Trophoblast cell (in vitro differentiated cells and primary cell): Measurements from ENCODE around the gene ZNF506.
"Not testable (repeated sequence)": the region's sequence is repeated elsewhere in the genome, so short reads cannot be mapped to it uniquely, and the experiment has no call there.

Experiments used
- DNase-seq, 2 donors: peaks; one replicate each; pipeline ENCODE4 v3.0.0-alpha.2; 2016
- H2AFZ ChIP-seq: 2 replicates; pipeline ENCODE4 v1.6.1; 2013; ENCODE audit warnings: low read length, moderate library complexity, mild to moderate bottlenecking; ENCODE audit not compliant: insufficient read depth, poor library complexity
- H2AK5ac ChIP-seq: 2 replicates; pipeline ENCODE4 v1.6.1; 2013; ENCODE audit warnings: mild to moderate bottlenecking, low read length
- H2BK120ac ChIP-seq: 2 replicates; pipeline ENCODE4 v1.6.1; 2013; ENCODE audit warnings: low read length, mild to moderate bottlenecking, moderate library complexity; ENCODE audit not compliant: insufficient read depth, poor library complexity
- H2BK12ac ChIP-seq: 2 replicates; pipeline ENCODE4 v1.6.1; 2013; ENCODE audit warnings: mild to moderate bottlenecking, low read length, moderate library complexity
- H2BK5ac ChIP-seq: 2 replicates; pipeline ENCODE4 v1.6.1; 2013; ENCODE audit warnings: low read length, low read depth, moderate library complexity, mild to moderate bottlenecking; ENCODE audit not compliant: poor library complexity
- H3K14ac ChIP-seq: 2 replicates; pipeline ENCODE4 v1.6.1; 2013; ENCODE audit warnings: mild to moderate bottlenecking, low read length
- H3K18ac ChIP-seq: 2 replicates; pipeline ENCODE4 v1.6.1; 2013; ENCODE audit warnings: mild to moderate bottlenecking, low read length
- H3K23ac ChIP-seq: 2 replicates; pipeline ENCODE4 v1.6.1; 2013; ENCODE audit warnings: low read length
- H3K27ac ChIP-seq: 2 replicates; pipeline ENCODE4 v1.5.1; 2013; ENCODE audit warnings: low read depth, mild to moderate bottlenecking, inconsistent platforms, low read length, moderate library complexity
- H3K27me3 ChIP-seq: 2 replicates; pipeline ENCODE4 v1.6.1; 2013; ENCODE audit warnings: inconsistent platforms, mild to moderate bottlenecking, low read length, moderate library complexity; ENCODE audit not compliant: insufficient read depth
- H3K36me3 ChIP-seq, 2 experiments: 1 replicate in 1 of 2; 2 replicates in 1 of 2; pipeline ENCODE4 v1.6.1; 2013; ENCODE audit warnings: low read length in 2 of 2, mild to moderate bottlenecking in 2 of 2, moderate library complexity in 1 of 2; ENCODE audit not compliant: insufficient read depth in 2 of 2, control insufficient read depth in 1 of 2
- H3K4ac ChIP-seq: 2 replicates; pipeline ENCODE4 v1.6.1; 2013; ENCODE audit warnings: low read depth, mild to moderate bottlenecking, low read length, moderate library complexity
- H3K4me1 ChIP-seq, 2 experiments: 1 replicate in 1 of 2; 2 replicates in 1 of 2; pipeline ENCODE4 v1.6.1; 2013; ENCODE audit warnings: low read length in 2 of 2, mild to moderate bottlenecking in 2 of 2, moderate library complexity in 1 of 2; ENCODE audit not compliant: insufficient read depth in 2 of 2, control insufficient read depth in 1 of 2
- H3K4me2 ChIP-seq: 2 replicates; pipeline ENCODE4 v1.6.1; 2013; ENCODE audit warnings: inconsistent platforms, mild to moderate bottlenecking, low read length, moderate library complexity
- H3K4me3 ChIP-seq: 2 replicates; pipeline ENCODE4 v1.5.1; 2013; ENCODE audit warnings: mild to moderate bottlenecking, low read depth, low read length, inconsistent platforms
- H3K79me1 ChIP-seq: one replicate; pipeline ENCODE4 v1.6.1; 2013; ENCODE audit warnings: low read length
- H3K79me2 ChIP-seq: 2 replicates; pipeline ENCODE4 v1.6.1; 2013; ENCODE audit warnings: low read length, mild to moderate bottlenecking; ENCODE audit not compliant: control insufficient read depth, insufficient read depth, poor library complexity
- H3K9ac ChIP-seq: 2 replicates; pipeline ENCODE4 v1.6.1; 2013; ENCODE audit warnings: mild to moderate bottlenecking, low read length
- H3K9me3 ChIP-seq: 2 replicates; pipeline ENCODE4 v1.6.1; 2013; ENCODE audit warnings: low read depth, mild to moderate bottlenecking, control low read depth, inconsistent platforms, low read length; ENCODE audit not compliant: insufficient read depth
- H4K12ac ChIP-seq: 2 replicates; pipeline ENCODE4 v1.6.1; 2013; ENCODE audit warnings: low read depth, mild to moderate bottlenecking, low read length, moderate library complexity
- H4K8ac ChIP-seq: 2 replicates; pipeline ENCODE4 v1.6.1; 2013; ENCODE audit warnings: low read depth, mild to moderate bottlenecking, low read length, moderate library complexity
- H4K91ac ChIP-seq: one replicate; pipeline ENCODE4 v1.6.1; 2013; ENCODE audit warnings: low read depth, mild to moderate bottlenecking, low read length, moderate library complexity
- WGBS: extraction: QIAGEN DNeasy Blood & Tissue Kit; methylation state at CpG from one replicate; pipeline ENCODE4 v1.1.7; 2013; ENCODE audit warnings: missing lambda C conversion rate; ENCODE audit not compliant: insufficient read length, insufficient coverage; ENCODE audit errors: extremely low coverage; 5-methylcytosine and 5-hydroxymethylcytosine counted together

Gene ZNF506

DNA sequence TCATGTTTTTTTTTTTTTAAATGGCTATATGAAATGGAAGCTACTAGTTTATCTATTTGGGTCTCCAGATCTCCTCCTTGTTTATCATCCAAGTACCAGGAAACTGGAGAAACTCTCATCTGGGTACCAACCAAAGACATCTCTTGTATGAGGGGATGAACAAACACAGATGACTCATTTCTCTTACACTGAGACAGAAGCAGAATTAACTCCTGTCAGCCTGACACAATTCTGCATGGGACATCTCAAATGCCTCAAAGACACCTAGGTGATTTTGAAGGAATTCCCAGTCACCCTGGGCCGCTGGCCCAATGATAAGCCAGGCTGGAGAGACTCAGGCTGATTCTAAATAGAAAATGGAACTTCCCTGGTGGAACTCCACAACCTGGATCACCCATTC, 9.6 kb downstream of the ZNF506 start:
- Histone ChIP-seq H3K4ac (peak overlapping the region; percentile 52), H3K36me3 (peaks cover 11 to 14% of the 10 kb centered on the region in 2 experiments)
- H3K23ac ChIP-seq, H2AK5ac ChIP-seq, H3K4me1 ChIP-seq, H3K14ac ChIP-seq, H2BK12ac ChIP-seq, H3K79me2 ChIP-seq, H3K27ac ChIP-seq, H4K12ac ChIP-seq, H4K91ac ChIP-seq, H3K79me1 ChIP-seq, H3K9me3 ChIP-seq, H2BK120ac ChIP-seq, H3K18ac ChIP-seq, H2BK5ac ChIP-seq, H3K9ac ChIP-seq, H3K4me3 ChIP-seq, H3K27me3 ChIP-seq, DNase-seq, H3K4me2 ChIP-seq, H2AFZ ChIP-seq, H4K8ac ChIP-seq: not testable (repeated sequence)
- WGBS, result no CpG with 5 or more reads among the region's 1 CpG

DNA sequence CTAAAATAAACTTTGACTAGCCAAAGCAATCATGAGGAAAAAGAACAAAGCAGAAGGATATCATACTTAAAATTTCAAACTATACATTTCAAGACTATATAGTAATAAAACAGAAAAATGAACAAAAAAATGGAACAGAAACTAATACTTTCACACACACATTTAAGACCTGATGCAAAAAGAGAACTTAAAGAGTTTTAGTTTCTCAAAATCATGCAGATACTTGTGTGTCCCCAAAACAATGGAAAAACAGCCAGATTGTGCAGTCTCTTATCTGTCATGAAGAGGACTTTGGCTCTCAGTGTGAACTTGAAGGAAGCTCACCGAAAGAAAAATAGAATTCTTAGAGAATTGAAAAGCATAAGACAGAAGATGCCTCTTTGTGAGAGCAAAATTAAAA, 16.1 kb downstream of the ZNF506 start:
- no peak overlapping the region for H2BK12ac ChIP-seq
- H4K12ac ChIP-seq, result no peak overlapping the region
- no peak overlapping the region for H2BK120ac ChIP-seq
- no peaks in the 10 kb centered on the region for H3K79me1 ChIP-seq
- no peak overlapping the region for H3K4me3 ChIP-seq
- DNase-seq, result no peak
- no CpG with 5 or more reads among the region's 1 CpG for WGBS
- no peak overlapping the region for H2AK5ac ChIP-seq
- H3K4me1 ChIP-seq, result no peaks in the 10 kb centered on the region
- H3K9ac ChIP-seq, result no peak overlapping the region
- H3K79me2 ChIP-seq, result no peaks in the 10 kb centered on the region
- no peaks in the 10 kb centered on the region for H3K27me3 ChIP-seq
- no peak overlapping the region for H4K8ac ChIP-seq
- no peaks in the 10 kb centered on the region for H3K9me3 ChIP-seq
- H3K14ac ChIP-seq, result no peak overlapping the region
- no peak overlapping the region for H2BK5ac ChIP-seq
- H3K36me3 ChIP-seq, result peaks cover 12 to 20% of the 10 kb centered on the region in 2 experiments
- H3K4me2 ChIP-seq, result no peak overlapping the region
- no peak overlapping the region for H3K23ac ChIP-seq
- no peak overlapping the region for H3K4ac ChIP-seq
- H3K27ac ChIP-seq, result no peak overlapping the region
- H2AFZ ChIP-seq, result no peak overlapping the region
- H4K91ac ChIP-seq, result no peak overlapping the region
- no peak overlapping the region for H3K18ac ChIP-seq

DNA sequence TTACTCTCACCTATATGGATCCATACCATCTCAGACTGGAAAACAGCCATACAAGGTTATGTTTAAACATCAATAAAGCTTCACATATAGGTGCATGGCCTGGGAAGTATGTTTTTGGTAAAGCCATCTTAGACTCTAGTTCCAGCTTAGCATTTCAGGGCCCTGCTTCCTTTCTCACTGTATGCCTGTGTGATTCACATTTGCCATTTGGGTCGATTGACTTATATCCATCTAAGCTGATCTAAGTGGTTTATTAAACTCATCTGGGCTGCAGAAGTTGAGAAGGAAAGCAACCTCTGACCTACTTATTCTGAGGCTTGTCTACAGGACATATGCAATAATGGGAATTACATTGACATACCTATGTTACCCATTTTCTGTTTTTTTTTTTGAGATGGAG, 33.5 kb downstream of the ZNF506 start:
- WGBS, result no CpG with 5 or more reads among the region's 1 CpG
- Histone ChIP-seq H4K12ac (no peak overlapping the region), H3K9me3 (no peaks in the 10 kb centered on the region), H3K14ac (no peak overlapping the region), H3K4ac (no peak overlapping the region), H3K36me3 (peaks cover 23 to 29% of the 10 kb centered on the region in 2 experiments), H2BK12ac (no peak overlapping the region), H3K23ac (no peak overlapping the region), H3K27me3 (no peaks in the 10 kb centered on the region), H3K4me3 (no peak overlapping the region), H3K18ac (no peak overlapping the region), H3K9ac (no peak overlapping the region), H3K79me1 (no peaks in the 10 kb centered on the region), H3K4me2 (no peak overlapping the region), H2BK5ac (no peak overlapping the region), H4K8ac (no peak overlapping the region), H3K27ac (no peak overlapping the region), H3K79me2 (no peaks in the 10 kb centered on the region), H4K91ac (no peak overlapping the region), H3K4me1 (no peaks in the 10 kb centered on the region), H2BK120ac (no peak overlapping the region), H2AK5ac (no peak overlapping the region), H2AFZ (no peak overlapping the region)
- DNase-seq, result no peak

DNA sequence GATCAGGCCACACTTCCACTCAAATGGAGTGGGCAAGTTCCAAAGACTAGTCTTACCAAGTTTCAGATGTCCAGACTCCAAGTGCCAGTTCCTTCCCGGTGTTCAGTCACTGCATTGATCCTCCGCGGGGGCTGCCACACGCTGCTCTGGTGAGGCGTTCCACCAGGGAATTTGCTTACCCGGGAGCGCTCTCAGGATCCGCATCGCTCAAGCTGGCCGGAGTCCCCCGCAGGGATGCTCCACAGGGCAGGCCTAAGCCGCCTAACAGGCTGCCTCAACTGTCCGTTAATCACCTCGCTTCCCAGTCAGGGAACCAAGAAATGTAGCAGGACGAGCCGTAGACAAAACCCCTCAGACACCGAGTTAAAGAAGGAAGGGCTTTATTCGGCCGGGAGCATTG, 36.1 kb downstream of the ZNF506 start:
- H2AK5ac ChIP-seq, H3K27ac ChIP-seq, H2BK12ac ChIP-seq, H4K91ac ChIP-seq, H3K79me1 ChIP-seq, H4K12ac ChIP-seq, H4K8ac ChIP-seq, H3K9me3 ChIP-seq, H3K9ac ChIP-seq, H2BK120ac ChIP-seq, H3K4me2 ChIP-seq, H3K27me3 ChIP-seq, H3K18ac ChIP-seq, H2AFZ ChIP-seq, H2BK5ac ChIP-seq, H3K4ac ChIP-seq, H3K23ac ChIP-seq, H3K79me2 ChIP-seq, DNase-seq, H3K4me1 ChIP-seq, H3K14ac ChIP-seq, H3K4me3 ChIP-seq: not testable (repeated sequence)
- WGBS, result no CpG with 5 or more reads among the region's 19 CpGs
- peaks cover 13 to 19% of the 10 kb centered on the region in 2 experiments for H3K36me3 ChIP-seq
